Heart right ventricle (tissue), 16 donors: ENCODE data around the gene GALNT16. TPM values are rescaled to one million over a fixed set of nuclear protein-coding genes. Genes with fewer than 3 reads are reported as not detected.

Source experiments
- ATAC-seq, 8 donors: fragments of 200-7000 bp; cut with Tn5 transposase; one replicate each; pipeline ENCODE4 v1.9.1; 2020; ENCODE audit warnings: mild to moderate bottlenecking in 8 of 8, moderate library complexity in 8 of 8, moderate number of reproducible peaks in 1 of 8
- DNase-seq, 2 donors: peaks; one replicate each; pipeline ENCODE4 v3.0.0-alpha.2; 2020
- H3K27ac ChIP-seq, 10 donors: fragments of 200-600 bp; sonication (generic) in 2 of 10; one replicate each; pipeline versions ENCODE4 v1.5.0 to v1.8.0; 2020 to 2022; ENCODE audit warnings: mild to moderate bottlenecking in 3 of 10
- H3K27me3 ChIP-seq, 7 donors: fragments of 200-600 bp; one replicate each; pipeline ENCODE4 v1.8.0; 2021 to 2022; ENCODE audit warnings: mild to moderate bottlenecking in 2 of 7
- H3K36me3 ChIP-seq, 9 donors: fragments of 200-600 bp; sonication (generic) in 1 of 9; one replicate each; pipeline versions ENCODE4 v1.5.0 to v1.8.0; 2020 to 2022; ENCODE audit warnings: mild to moderate bottlenecking in 2 of 9
- H3K4me1 ChIP-seq, 9 donors: fragments of 200-600 bp; sonication (generic) in 1 of 9; one replicate each; pipeline versions ENCODE4 v1.5.0 to v1.8.0; 2020 to 2022; ENCODE audit warnings: mild to moderate bottlenecking in 4 of 9
- H3K4me3 ChIP-seq, 10 donors: fragments of 200-600 bp; sonication (generic) in 2 of 10; one replicate each; pipeline versions ENCODE4 v1.5.0 to v1.8.0; 2020 to 2022; ENCODE audit warnings: mild to moderate bottlenecking in 7 of 10, moderate library complexity in 2 of 10
- H3K9me3 ChIP-seq, 11 donors: fragments of 200-600 bp in 10 of 11; sonication (generic) in 2 of 11; one replicate each; pipeline versions ENCODE4 v1.5.0 to v1.8.0; 2013 to 2022; ENCODE audit warnings: mild to moderate bottlenecking in 2 of 11, control low read depth in 1 of 11, moderate library complexity in 1 of 11
- CTCF ChIP-seq, 9 donors: fragments of 200-600 bp; sonication (generic) in 2 of 9; IDR thresholded peaks; one replicate each; pipeline versions ENCODE4 v1.5.0 to v1.8.0; 2021 to 2022; ENCODE audit warnings: antibody characterized with exemption in 9 of 9, mild to moderate bottlenecking in 5 of 9, moderate library complexity in 1 of 9
- WGBS, 2 donors: extraction: QIAGEN DNeasy Blood & Tissue Kit; methylation state at CpG; one replicate each; pipeline ENCODE4 v1.1.7; 2013; ENCODE audit warnings: inconsistent platforms in 1 of 2; 5-methylcytosine and 5-hydroxymethylcytosine counted together
- intact Hi-C, 10 donors: fragments of 100-400 bp; cut with DNase I; formaldehyde crosslinking; loops; one replicate each; pipeline versions ENCODE4 v1.11.1 to v1.14.2; 2022
- polyA plus RNA-seq, 2 donors: library from polyadenylated mRNA; stranded (reverse); fragments of 200-250 nt; gene quantifications; one replicate each; pipeline ENCODE4 v1.2.3, GENCODE V29; 2013
- total RNA-seq, 10 donors: library from RNA; stranded (reverse); fragmentation: NEBNext Ultra II Directional in 3 of 10; extraction: Animal tissue kit (Norgen Biotek cat#: 25700) in 3 of 10; gene quantifications; one replicate each; pipeline versions ENCODE4 v1.2.1 to v1.2.4, GENCODE V29; 2021 to 2023
- donor health status: Arrhythmogenic right ventricular cardiomyopathy.
- donor health status: ischemic (EF 13 %, LVEDD 7.1; RV severe dilation, severe dysfunction).
- donor health status: healthy with polysubstance abuse.
- donor health status: DM: no; HTN: yes; CAD: no.
- donor health status: DM: no; HTN: no; CAD: no.
- donor health status: ischemic (EF 25% LVEDD 6.9; RV normal size, moderate dysfunction).
- donor health status: ischemic (EF 25% LVEDD 5.7; RV mildly dilated, moderate dysfunction).
- donor health status: healthy.
- donor health status: DM: yes; HTN: yes; CAD: no.
- donor health status: Ischemic cardiomyopathy.
- donor health status: ischemic (EF 35%, LVEDD 5.7; RV mildly dilated, moderate dysfunction).
- donor health status: nonischemic (EF 11% LVEDD 7.7; RV severe dilation, severe dysfunction).
- donor health status: DM: yes; HTN: yes; CAD: no.
- donor health status: PGD.
- donor health status: ischemic (EF 29% LVEDD 5.4; RV normal size, mild dysfunction).
- donor health status: nonischemic (EF 23%, LVEDD 6.1; RV moderate dilation, normal function).

The GALNT16 gene
- total and polyA plus RNA-seq, 12 donors, result 9.6 to 106 (median 68.3) TPM

- Histone ChIP-seq H3K27me3 (peaks cover 0 to 26% (median 0%) of the 10 kb centered on the region in 7 donors), H3K4me1 (peaks cover 11 to 89% (median 70%) of the 10 kb centered on the region in 9 donors), H3K4me3 (no peak overlapping the region), H3K27ac (peak overlapping the region in 4 of 10 donors; percentile 10 to 63 (median 36)), H3K36me3 (no peaks in the 10 kb centered on the region), H3K9me3 (no peaks in the 10 kb centered on the region)
- 79 to 81% methylated on average over 8 of the region's 8 CpGs for WGBS, 2 donors
- ATAC-seq (no peak), DNase-seq (no peak)
- no peak for TF ChIP-seq CTCF (IDR thresholded peaks at IDR 0.05)
- intact Hi-C loops, result loop anchor here in 1 of 10 donors (10.0 kb wide), 1 partner anchor 48 kb away; no protein-coding TSS in a partner anchor
Measured at GRCh38 chr14:69266572-69267345, 6.8 kb downstream of the GALNT16 start.

- peaks cover 0 to 19% (median 0%) of the 10 kb centered on the region in 7 donors for H3K27me3 ChIP-seq
- WGBS, 2 donors, result 68 to 75% methylated on average over 4 of the region's 4 CpGs
- H3K4me1 ChIP-seq, result peaks cover 8 to 88% (median 65%) of the 10 kb centered on the region in 9 donors
- ATAC-seq (no peak), DNase-seq (no peak)
- no peaks in the 10 kb centered on the region for H3K9me3 ChIP-seq
- intact Hi-C loops, result loop anchor here in 1 of 10 donors (10.0 kb wide), 1 partner anchor 47 kb away; no protein-coding TSS in a partner anchor
- H3K27ac ChIP-seq, result peak overlapping the region in 8 of 10 donors; percentile 8 to 63 (median 34)
- no peak overlapping the region for H3K4me3 ChIP-seq
- no peaks in the 10 kb centered on the region for H3K36me3 ChIP-seq
- TF ChIP-seq CTCF (IDR thresholded peaks at IDR 0.05), result no peak
Measured at GRCh38 chr14:69267492-69267891, 7.5 kb downstream of the GALNT16 start.

GRCh38 chr14:69268223-69268622 lies 8.3 kb downstream of the GALNT16 start:
- peaks cover 8 to 87% (median 63%) of the 10 kb centered on the region in 9 donors for H3K4me1 ChIP-seq

More at GRCh38 chr14:69268223-69268622, 8.3 kb downstream of the GALNT16 start:
- Histone ChIP-seq H3K4me3 (no peak overlapping the region), H3K27me3 (peaks cover 0 to 12% (median 0%) of the 10 kb centered on the region in 7 donors), H3K27ac (peak overlapping the region in 7 of 10 donors; percentile 25 to 63 (median 36)), H3K36me3 (no peaks in the 10 kb centered on the region), H3K9me3 (no peaks in the 10 kb centered on the region)
- DNase-seq (no peak), ATAC-seq (peak in 6 of 8 donors; percentile 29 to 74 (median 45))
- no peak for TF ChIP-seq CTCF (IDR thresholded peaks at IDR 0.05)
- intact Hi-C loops, result loop anchor here in 1 of 10 donors (10.0 kb wide), 1 partner anchor 47 kb away; no protein-coding TSS in a partner anchor
- WGBS, 2 donors, result 27 to 35% methylated on average over 2 of the region's 2 CpGs
